ENCODE data around the gene TMEM40. TPM values are rescaled to one million over a fixed set of nuclear protein-coding genes. Genes with fewer than 3 reads are reported as not detected.

Gene TMEM40
- total and polyA plus RNA-seq, 2 experiments from 2014 or later: 0.14 to 0.48 TPM

GRCh38 chr3:12725436-12725835 is 33.6 kb downstream of the TMEM40 start (continued):
- TF ChIP-seq ZNF462 (CRISPR knock-in tag; IDR thresholded peaks at IDR 0.05): no peak
- TF ChIP-seq EZH2 (IDR thresholded peaks at IDR 0.05; ENCODE audit: low read depth, unreplicated experiment): no peak
- TF ChIP-seq STAT1 (IDR thresholded peaks at IDR 0.05; ENCODE audit: unreplicated experiment): no peak
- TF ChIP-seq CREB1 (CRISPR knock-in tag; IDR thresholded peaks at IDR 0.05; ENCODE audit: low read depth): no peak
- no peak for TF ChIP-seq ETS1 (IDR thresholded peaks at IDR 0.05)
- no peak for TF ChIP-seq ZNF331 (CRISPR knock-in tag; IDR thresholded peaks at IDR 0.05; ENCODE audit: low read depth)

- ATAC-seq (no peak), DNase-seq (ENCODE audit: low spot score) (no peak)
- H3K27ac ChIP-seq (ENCODE audit: low read depth): no peak overlapping the region
- no peaks in the 10 kb centered on the region for H3K36me3 Mint-ChIP-seq (ENCODE audit: low read depth)
- no peak overlapping the region for H3K27ac Mint-ChIP-seq
- no peaks in the 10 kb centered on the region for H3K79me2 ChIP-seq (replicated peaks; ENCODE audit: insufficient read depth)
- H3K4me3 ChIP-seq: no peak overlapping the region
- H3K4me3 Mint-ChIP-seq: no peak overlapping the region
- H3K27me3 Mint-ChIP-seq (ENCODE audit: insufficient read depth, low read depth, poor library complexity): peaks cover 7% of the 10 kb centered on the region
- H3K9me2 ChIP-seq (ENCODE audit: insufficient read depth): no peaks in the 10 kb centered on the region
- no peaks in the 10 kb centered on the region for H3K36me3 ChIP-seq (ENCODE audit: insufficient read depth)
- no peak overlapping the region for H3K4me2 ChIP-seq
- H3K4me1 ChIP-seq (ENCODE audit: insufficient read depth): no peaks in the 10 kb centered on the region
- H3K4me1 Mint-ChIP-seq: no peaks in the 10 kb centered on the region; the same call in 2 of the 3 replicates
- H2AFZ ChIP-seq: 0 out of 2 replicates have a peak overlapping the region, but pooled peaks have one; percentile 6
- H3K9me3 Mint-ChIP-seq: no peaks in the 10 kb centered on the region
- H3K27me3 ChIP-seq (ENCODE audit: insufficient read depth): no peaks in the 10 kb centered on the region
- no peaks in the 10 kb centered on the region for H3F3A ChIP-seq (replicated peaks; ENCODE audit: low read depth)
- no peaks in the 10 kb centered on the region for H4K20me1 ChIP-seq (replicated peaks; ENCODE audit: insufficient read depth)
- TF ChIP-seq NANOG (IDR thresholded peaks at IDR 0.05; ENCODE audit: borderline replicate concordance) (no peak), ZNF462 (CRISPR knock-in tag; IDR thresholded peaks at IDR 0.05) (no peak), ETS1 (IDR thresholded peaks at IDR 0.05) (no peak), POLR2AphosphoS5 (IDR thresholded peaks at IDR 0.05; ENCODE audit: low read depth) (no peak)
Measured at GRCh38 chr3:12724794-12725193, 34.3 kb downstream of the TMEM40 start.

Measured in GM23338 (cell line).